ENCODE data around the gene MAP4K5. TPM values are rescaled to one million over a fixed set of nuclear protein-coding genes. Genes with fewer than 3 reads are reported as not detected.

MAP4K5 gene
- polyA plus RNA-seq, 1 donor (not counting 4 experiments of a cell fraction or from before 2014, with no cell fraction given): 25.8 TPM

DNA sequence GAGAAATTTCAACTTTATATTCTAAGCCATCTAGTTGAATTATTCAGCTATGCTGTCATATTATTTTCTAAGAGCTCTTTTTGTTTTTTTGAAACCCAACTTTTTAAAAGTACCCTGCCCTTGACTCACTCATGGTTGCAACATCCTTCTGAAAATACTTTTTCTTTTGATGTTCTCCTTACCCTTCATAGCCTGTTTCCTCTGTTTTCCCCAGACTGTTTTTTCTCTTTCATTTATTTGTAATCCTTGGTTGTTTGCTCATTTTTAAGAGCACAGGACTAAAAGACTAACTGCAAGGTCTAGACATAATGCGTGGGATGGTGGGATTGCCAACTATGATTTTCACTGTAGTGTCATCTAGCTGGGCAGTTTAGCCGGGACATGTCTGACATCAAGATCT, 114.5 kb downstream of the MAP4K5 start:
- Histone ChIP-seq H3K36me3 (ENCODE audit: control insufficient read depth in 2 of 2, extremely low read depth in 1 of 2, insufficient read depth in 2 of 2, low read length in 2 of 2) (peaks cover 4 to 7% of the 10 kb centered on the region in 2 experiments), H3K4me2 (ENCODE audit: control insufficient read depth, extremely low read depth, insufficient read depth, low read depth, low read length) (no peak overlapping the region), H3K4me1 (ENCODE audit: control insufficient read depth, extremely low read depth, insufficient read depth, low read length) (no peaks in the 10 kb centered on the region), H3K9me1 (ENCODE audit: control insufficient read depth, extremely low read depth, insufficient read depth, low read length) (no peaks in the 10 kb centered on the region), H3K9me3 (ENCODE audit: control insufficient read depth, low read depth, low read length) (no peaks in the 10 kb centered on the region), H2AFZ (ENCODE audit: control insufficient read depth, low read length) (no peak overlapping the region), H3K27ac (ENCODE audit: control insufficient read depth, insufficient read depth, low read length) (no peak overlapping the region), H3K79me2 (ENCODE audit: control insufficient read depth, insufficient read depth, low read length) (no peaks in the 10 kb centered on the region), H3K4me3 (ENCODE audit: control insufficient read depth in 2 of 3, extremely low read depth in 1 of 3, insufficient read depth in 2 of 3, low read depth in 1 of 3, low read length in 3 of 3) (no peak overlapping the region), H3K27me3 (ENCODE audit: control insufficient read depth, extremely low read depth, insufficient read depth, low read length) (no peaks in the 10 kb centered on the region), H4K20me1 (ENCODE audit: control insufficient read depth, extremely low read depth, insufficient read depth, low read length) (no peaks in the 10 kb centered on the region), H3K9ac (ENCODE audit: control insufficient read depth, extremely low read depth, insufficient read depth, low read length) (no peak overlapping the region)
- DNase-seq (ENCODE audit: low read depth, low spot score) (no peak), FAIRE-seq (no peak)
- dilution Hi-C loops (cut with MboI; ENCODE audit: extremely low pct_ligation_motif_present, low sequenced_read_pairs): no loop called here
- no peak for TF ChIP-seq CTCF (optimal IDR thresholded peaks at IDR 0.05 in 1 of 3, IDR thresholded peaks at IDR 0.05 in 1 of 3, conservative IDR thresholded peaks at IDR 0.05 in 1 of 3; ENCODE audit: extremely low read depth in 1 of 3, insufficient read depth in 2 of 3, low read length in 3 of 3)
- TF ChIP-seq EZH2 (IDR thresholded peaks at IDR 0.05; ENCODE audit: low read length): no peak

DNA sequence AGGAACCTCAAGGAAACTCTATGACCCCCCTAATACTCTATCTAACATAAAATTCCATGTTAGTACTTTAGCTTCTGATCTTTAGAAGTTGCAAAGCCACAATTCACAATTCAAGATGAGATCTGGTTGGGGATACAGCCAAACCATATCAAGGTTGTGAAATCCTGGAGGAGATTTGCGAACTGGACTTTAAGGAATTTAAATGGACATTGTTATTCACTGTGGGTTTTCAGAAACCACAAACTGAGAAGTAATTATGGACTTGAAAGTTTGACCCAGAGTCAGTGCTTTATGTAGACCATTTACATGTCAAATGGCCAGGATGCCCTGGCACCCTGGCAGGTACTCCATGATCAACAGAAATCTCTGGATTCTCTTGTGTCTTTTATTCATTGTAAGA, 121.4 kb downstream of the MAP4K5 start:
- TF ChIP-seq EZH2 (IDR thresholded peaks at IDR 0.05; ENCODE audit: low read length) (no peak), CTCF (optimal IDR thresholded peaks at IDR 0.05 in 1 of 3, IDR thresholded peaks at IDR 0.05 in 1 of 3, conservative IDR thresholded peaks at IDR 0.05 in 1 of 3; ENCODE audit: extremely low read depth in 1 of 3, insufficient read depth in 2 of 3, low read length in 3 of 3) (no peak)
- no peak for FAIRE-seq
- dilution Hi-C loops (cut with MboI; ENCODE audit: extremely low pct_ligation_motif_present, low sequenced_read_pairs): no loop called here

More for the DNA sequence above, 121.4 kb downstream of the MAP4K5 start:
- H2AFZ ChIP-seq (ENCODE audit: control insufficient read depth, low read length): no peak overlapping the region
- H3K4me1 ChIP-seq (ENCODE audit: control insufficient read depth, extremely low read depth, insufficient read depth, low read length): no peaks in the 10 kb centered on the region
- H3K27ac ChIP-seq (ENCODE audit: control insufficient read depth, insufficient read depth, low read length): no peak overlapping the region
- no peaks in the 10 kb centered on the region for H3K9me3 ChIP-seq (ENCODE audit: control insufficient read depth, low read depth, low read length)
- DNase-seq (ENCODE audit: low read depth, low spot score): no peak
- no peaks in the 10 kb centered on the region for H3K79me2 ChIP-seq (ENCODE audit: control insufficient read depth, insufficient read depth, low read length)
- no peaks in the 10 kb centered on the region for H3K27me3 ChIP-seq (ENCODE audit: control insufficient read depth, extremely low read depth, insufficient read depth, low read length)
- H3K36me3 ChIP-seq (ENCODE audit: control insufficient read depth in 2 of 2, extremely low read depth in 1 of 2, insufficient read depth in 2 of 2, low read length in 2 of 2): no peaks in the 10 kb centered on the region
- no peaks in the 10 kb centered on the region for H4K20me1 ChIP-seq (ENCODE audit: control insufficient read depth, extremely low read depth, insufficient read depth, low read length)
- no peak overlapping the region for H3K9ac ChIP-seq (ENCODE audit: control insufficient read depth, extremely low read depth, insufficient read depth, low read length)
- H3K4me2 ChIP-seq (ENCODE audit: control insufficient read depth, extremely low read depth, insufficient read depth, low read depth, low read length): no peak overlapping the region
- H3K4me3 ChIP-seq (ENCODE audit: control insufficient read depth in 2 of 3, extremely low read depth in 1 of 3, insufficient read depth in 2 of 3, low read depth in 1 of 3, low read length in 3 of 3): no peak overlapping the region
- no peaks in the 10 kb centered on the region for H3K9me1 ChIP-seq (ENCODE audit: control insufficient read depth, extremely low read depth, insufficient read depth, low read length)

Data from keratinocyte (primary cell).